Stimulated activated CD8-positive, alpha-beta memory T cell treated with anti-CD3 and anti-CD28 coated beads, Interleukin-15, amount 100 ng/mL, for 24 hours (primary cell): ENCODE results near the gene AVPR1B.

Experiments
- DNase-seq: peaks from one replicate; pipeline ENCODE4 v3.0.0-alpha.2; 2020; ENCODE audit warnings: low read depth

AVPR1B gene

DNA sequence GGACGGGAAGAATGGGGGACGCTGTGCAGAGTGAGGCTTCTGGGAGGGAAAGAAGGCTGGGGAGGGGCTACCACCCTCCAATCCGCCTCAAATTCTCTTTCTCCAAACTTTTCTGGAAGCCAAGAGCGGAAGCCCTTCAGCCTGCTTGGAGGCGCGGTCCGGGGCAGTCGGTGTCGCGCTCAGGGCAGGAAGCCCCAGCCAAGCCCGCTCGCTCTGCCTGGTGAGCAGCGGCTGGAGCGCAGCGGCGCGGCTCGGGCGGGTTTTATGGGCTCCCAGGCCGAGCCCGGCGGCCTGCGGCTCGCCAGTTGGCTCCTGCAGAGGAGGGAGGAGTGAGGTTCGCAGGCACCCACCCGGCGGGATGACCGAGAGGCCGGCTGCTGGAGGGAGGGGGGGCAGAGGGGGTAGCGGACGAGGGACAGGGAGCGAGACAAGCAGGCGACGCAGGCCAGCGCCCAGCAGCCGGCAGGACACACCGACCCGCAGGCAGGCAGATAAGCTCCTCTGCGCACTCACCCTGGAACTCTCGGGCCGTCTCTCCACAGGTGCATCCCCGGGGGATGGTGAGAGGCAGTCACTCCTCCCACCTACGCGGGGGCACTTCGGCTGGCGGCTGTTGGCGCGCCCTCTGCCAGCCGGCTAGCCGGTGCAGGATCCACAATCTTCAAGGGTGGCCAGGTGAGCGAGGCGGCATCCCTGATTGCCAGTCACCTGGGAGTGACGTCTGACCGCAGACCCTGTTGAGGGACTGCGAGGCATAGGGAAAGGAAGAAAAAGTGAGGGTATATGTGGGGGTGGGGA, at the start of gene AVPR1B:
AVPR1B (minus strand) TSS at position 238 of the 798 bp plus-strand sequence. CDS start 498 bp downstream, outside the sequence.
- no peak for DNase-seq

- DNase-seq = no peak
Measured at GRCh38 chr1:206145771-206146290, 28.6 kb upstream of the AVPR1B start.

DNA sequence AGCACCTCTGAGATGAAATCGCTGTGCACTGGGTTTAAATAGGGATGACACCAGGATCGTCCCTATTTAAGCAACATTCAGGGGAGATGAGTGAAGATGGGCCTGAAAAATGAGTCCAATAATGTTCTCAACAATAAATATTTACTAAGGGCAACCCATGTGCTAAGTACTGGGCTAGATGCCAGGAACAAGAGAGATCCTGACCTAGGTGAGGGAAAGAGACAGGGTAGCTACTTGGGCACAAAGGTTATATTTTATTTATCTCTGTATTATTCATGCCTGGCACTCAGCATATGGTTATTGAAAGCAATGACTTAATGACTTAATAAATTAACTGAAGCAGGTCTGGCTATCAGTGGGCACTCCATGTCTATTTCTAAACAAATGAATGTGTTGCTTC, 27.4 kb upstream of the AVPR1B start:
- no peak for DNase-seq

- DNase-seq = no peak
Measured at GRCh38 chr1:206143537-206144172, 26.5 kb upstream of the AVPR1B start.

- no peak for DNase-seq
Measured at GRCh38 chr1:206142770-206143169, 25.6 kb upstream of the AVPR1B start.

GRCh38 chr1:206142011-206142410, 24.8 kb upstream of the AVPR1B start:
- DNase-seq = no peak

- DNase-seq = no peak
Measured at GRCh38 chr1:206136241-206136640, 19.1 kb upstream of the AVPR1B start.

GRCh38 chr1:206135248-206135647, 18.1 kb upstream of the AVPR1B start:
- DNase-seq = no peak

DNA sequence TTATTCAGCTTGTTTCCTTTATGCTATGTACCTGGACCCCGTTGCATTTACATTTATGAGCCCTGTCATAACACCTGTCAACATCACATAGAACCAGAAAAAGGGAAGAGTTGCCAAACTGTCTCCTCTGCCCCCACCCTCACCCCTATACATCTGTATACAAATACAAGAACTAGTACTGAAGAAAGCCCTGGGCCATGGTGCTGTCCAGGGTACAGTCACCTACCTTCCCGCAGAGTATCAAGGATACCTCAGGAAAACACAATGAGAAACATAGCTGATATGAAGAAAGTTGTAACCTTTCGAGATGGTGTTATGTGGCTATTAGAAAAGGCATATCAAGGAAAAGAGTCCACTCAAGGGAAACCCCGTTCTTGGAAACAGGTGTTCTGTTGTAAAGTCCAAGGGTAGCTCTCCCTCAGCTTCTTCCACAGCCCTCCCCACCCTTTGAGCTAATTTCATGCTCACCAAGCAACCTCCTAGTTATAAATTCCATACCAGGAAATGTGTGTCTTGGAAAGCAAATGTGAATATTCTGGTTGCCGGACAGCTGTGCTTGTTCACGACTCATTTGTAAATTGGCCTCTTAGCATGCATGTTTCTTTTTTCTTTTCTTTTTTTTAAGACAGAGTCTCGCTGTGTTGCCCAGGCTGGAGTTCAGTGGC, 16.7 kb upstream of the AVPR1B start:
- DNase-seq = no peak

DNA sequence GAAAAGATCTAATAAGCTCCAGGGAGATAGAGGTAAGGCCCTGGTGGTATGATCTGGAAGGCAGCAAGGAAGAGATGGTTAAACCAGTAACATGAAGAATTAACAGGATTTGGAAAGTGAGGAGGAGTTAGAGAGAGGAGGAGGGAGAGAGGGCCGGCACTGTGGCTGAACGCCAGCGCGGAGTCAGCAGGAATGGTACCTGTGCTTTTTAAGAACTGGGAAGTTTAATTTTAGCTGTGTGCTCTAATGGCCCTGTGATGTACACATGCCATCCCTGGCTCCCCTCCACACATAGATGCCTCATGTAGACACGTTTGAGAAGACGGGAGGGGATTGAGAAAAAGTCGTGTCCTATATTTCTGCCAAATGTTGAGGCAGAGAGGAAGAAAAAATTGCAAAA, 13.8 kb upstream of the AVPR1B start:
- no peak for DNase-seq

GRCh38 chr1:206128196-206128595, 11.0 kb upstream of the AVPR1B start:
- no peak for DNase-seq

GRCh38 chr1:206127336-206127735, 10.1 kb upstream of the AVPR1B start:
- DNase-seq = no peak

DNA sequence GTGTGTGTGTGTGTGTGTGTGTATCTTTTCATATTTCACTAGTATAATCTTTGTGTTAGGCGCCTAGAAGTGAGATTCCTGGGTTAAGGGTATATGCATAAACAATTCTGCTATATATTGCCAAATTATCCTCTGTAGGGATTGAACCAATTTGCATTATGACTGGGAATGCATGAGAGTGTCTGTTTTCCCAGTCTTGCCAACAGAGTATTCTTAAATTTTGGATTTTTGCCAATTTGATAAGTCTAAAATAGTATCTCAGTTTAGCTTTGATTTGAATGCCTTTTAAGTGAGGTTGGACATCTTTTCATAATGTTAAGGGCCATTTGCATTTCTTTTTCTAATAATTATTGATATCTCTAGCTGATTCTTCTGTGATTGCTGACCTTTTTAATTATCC, 8.2 kb upstream of the AVPR1B start:
- DNase-seq = no peak

- no peak for DNase-seq
Measured at GRCh38 chr1:206122686-206123085, 5.5 kb upstream of the AVPR1B start.

DNA sequence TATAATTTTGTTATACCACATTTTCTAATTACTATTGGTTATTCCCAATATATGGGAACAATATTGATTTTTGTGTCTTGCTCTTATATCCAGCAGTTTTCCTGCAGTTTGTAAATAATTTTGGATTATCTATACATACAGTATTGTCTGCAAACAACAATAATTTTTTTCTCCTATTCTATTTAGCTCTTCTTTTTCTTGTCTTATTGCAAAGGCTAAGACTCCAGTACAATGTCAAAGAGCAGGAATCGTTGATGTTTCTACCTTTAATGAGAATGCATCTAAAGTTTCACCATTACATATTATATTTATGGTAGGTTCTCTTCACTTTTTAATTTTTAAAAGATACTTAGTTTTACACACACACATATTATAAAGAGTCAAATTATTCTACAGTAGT, 4.1 kb upstream of the AVPR1B start:
- DNase-seq = no peak

DNA sequence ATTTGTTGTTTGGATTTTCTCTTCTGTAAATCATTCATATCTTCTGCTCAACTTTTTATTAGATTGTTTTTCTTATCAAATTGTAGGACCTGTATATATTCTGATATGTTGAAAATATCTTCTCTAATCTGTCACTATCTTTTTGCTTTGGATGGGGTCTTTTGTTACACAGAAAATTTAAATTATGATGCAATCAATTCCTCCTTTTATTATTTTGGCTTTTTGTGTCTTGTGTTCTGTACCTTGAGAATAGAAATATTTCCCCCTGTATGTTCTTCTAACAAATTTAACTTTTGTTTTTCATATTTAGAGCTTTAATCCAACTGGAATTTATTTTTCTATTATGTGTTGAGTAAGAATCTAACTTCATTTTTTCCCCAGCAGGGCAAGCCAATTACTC, 3.2 kb upstream of the AVPR1B start:
- DNase-seq = no peak

DNA sequence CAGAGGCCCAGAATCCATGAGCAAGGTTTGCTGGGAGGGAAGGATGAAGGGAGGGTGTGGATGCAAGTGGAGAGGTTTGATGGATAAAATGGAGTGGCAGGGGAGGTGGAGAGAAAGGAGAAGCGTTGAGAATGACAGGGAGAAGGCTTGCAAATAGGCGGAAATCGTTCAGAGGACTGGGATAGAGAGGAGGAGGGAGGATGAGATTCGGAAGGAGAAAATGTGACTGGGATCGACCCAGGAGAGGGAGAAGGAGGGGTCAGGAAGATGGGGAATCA, 376 bp downstream of the AVPR1B start:
- no peak for DNase-seq

- DNase-seq = no peak
Measured at GRCh38 chr1:206116191-206116872, 856 bp downstream of the AVPR1B start.

- no peak for DNase-seq
Measured at GRCh38 chr1:206115791-206116190, 1.4 kb downstream of the AVPR1B start.

DNA sequence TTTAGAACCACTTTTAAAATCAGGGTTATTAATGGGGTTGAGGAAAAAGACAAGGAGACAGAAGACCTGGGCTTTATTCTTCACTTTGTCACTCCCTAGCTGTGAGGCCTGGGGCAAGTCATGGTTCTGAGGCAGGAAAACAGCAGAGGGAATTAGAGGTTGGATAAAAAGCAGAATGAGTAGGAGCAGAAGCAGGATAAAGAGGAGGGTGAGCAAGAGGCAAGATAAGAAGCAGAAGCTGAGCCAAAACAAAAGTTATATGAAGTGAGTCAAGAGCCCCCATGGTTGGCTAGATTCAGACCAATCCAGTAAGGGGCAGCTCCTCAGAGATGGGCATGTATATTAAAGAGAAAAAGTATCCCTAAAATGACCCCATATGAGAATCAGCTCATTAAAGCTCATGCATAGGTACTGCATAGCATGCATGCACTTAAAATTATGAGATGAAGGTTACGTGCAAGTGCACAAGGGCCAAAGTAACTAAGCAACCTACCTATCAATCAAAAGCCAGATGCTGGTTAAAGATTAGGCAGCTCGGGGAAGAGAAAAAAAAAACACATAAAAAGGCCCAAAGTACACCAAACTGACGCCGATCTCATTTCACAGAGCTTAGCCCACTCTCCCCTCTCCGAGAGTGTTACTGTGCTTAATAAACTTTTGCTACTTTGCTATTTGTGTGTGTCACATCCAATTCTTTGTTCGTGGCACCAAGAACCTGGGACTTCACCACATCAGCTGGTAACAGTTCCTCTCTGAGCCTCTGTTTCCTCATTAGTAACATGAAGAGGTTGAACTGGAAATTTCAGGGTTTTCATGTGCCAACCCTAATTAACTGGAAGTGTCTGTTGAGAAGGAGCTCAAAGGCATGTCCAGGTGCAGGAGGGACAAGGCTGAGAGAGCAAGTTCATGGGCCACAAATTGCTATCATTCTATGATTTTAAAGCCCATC, 2.2 kb downstream of the AVPR1B start:
- no peak for DNase-seq

- no peak for DNase-seq
Measured at GRCh38 chr1:206112600-206113301, 4.4 kb downstream of the AVPR1B start.
